Caki2 (cell line): Measurements from ENCODE around the gene COLEC11. TPM values are rescaled to one million over a fixed set of nuclear protein-coding genes. Genes with fewer than 3 reads are reported as not detected.
"Not testable (repeated sequence)": the region's sequence is repeated elsewhere in the genome, so short reads cannot be mapped to it uniquely, and the experiment has no call there.

Experiments
- DNase-seq: peaks from one replicate; pipeline ENCODE4 v3.0.0-alpha.2; 2015; ENCODE audit warnings: low read depth
- in situ Hi-C: cut with HindIII; loops from 2 replicates; pipeline ENCODE4 v1.10.0; 2016; ENCODE audit warnings: low sequenced_read_pairs, low pct_unique_long_range_greater_than_20kb, mixed read lengths
- total RNA-seq: library from RNA; depleted of rRNA; stranded (reverse); fragments of >200 nt; shearing (Covaris generic); gene quantifications from 2 replicates; pipeline ENCODE4 v1.2.3, GENCODE V29; 2014; ENCODE audit warnings: low replicate concordance

Gene COLEC11
- total RNA-seq, 1 experiment from 2014 or later: not detected

- no peak for DNase-seq
- in situ Hi-C loops: no loop called here
Observed at GRCh38 chr2:3631851-3632659, 37.1 kb downstream of the COLEC11 start.

- DNase-seq: no peak
- in situ Hi-C loops: no loop called here
Observed at GRCh38 chr2:3633089-3633981, 38.4 kb downstream of the COLEC11 start.

- in situ Hi-C loops: no loop called here
- DNase-seq: no peak
Observed at GRCh38 chr2:3633982-3634595, 39.2 kb downstream of the COLEC11 start.

GRCh38 chr2:3634596-3635121 is 39.7 kb downstream of the COLEC11 start:
- no peak for DNase-seq
- in situ Hi-C loops: no loop called here

- in situ Hi-C loops: no loop called here
- no peak for DNase-seq
Observed at GRCh38 chr2:3635171-3635974, 40.5 kb downstream of the COLEC11 start.

- in situ Hi-C loops, DNase-seq: not testable (repeated sequence)
Observed at GRCh38 chr2:3635975-3636327, 41.0 kb downstream of the COLEC11 start.

- in situ Hi-C loops: no loop called here
- DNase-seq: no peak
Observed at GRCh38 chr2:3636586-3637310, 41.8 kb downstream of the COLEC11 start.

- in situ Hi-C loops: no loop called here
- no peak for DNase-seq
Observed at GRCh38 chr2:3637311-3637675, 42.4 kb downstream of the COLEC11 start.

- no peak for DNase-seq
- in situ Hi-C loops: no loop called here
Observed at GRCh38 chr2:3637692-3638455, 43.0 kb downstream of the COLEC11 start.

- DNase-seq: no peak
- in situ Hi-C loops: no loop called here
Observed at GRCh38 chr2:3638456-3638810, 43.5 kb downstream of the COLEC11 start.

- no peak for DNase-seq
- in situ Hi-C loops: no loop called here
Observed at GRCh38 chr2:3639015-3639630, 44.2 kb downstream of the COLEC11 start.

GRCh38 chr2:3639653-3640052 is 44.7 kb downstream of the COLEC11 start:
- in situ Hi-C loops: no loop called here
- no peak for DNase-seq

GRCh38 chr2:3641181-3641580 is 46.3 kb downstream of the COLEC11 start:
- in situ Hi-C loops: no loop called here
- DNase-seq: no peak

- DNase-seq: no peak
- in situ Hi-C loops: no loop called here
Observed at GRCh38 chr2:3641841-3642421, 47.0 kb downstream of the COLEC11 start.

- in situ Hi-C loops: no loop called here
- no peak for DNase-seq
Observed at GRCh38 chr2:3642521-3643215, 47.8 kb downstream of the COLEC11 start.
